ENCODE measurements around the gene FRMD4A.
"Not testable (repeated sequence)": the region's sequence is repeated elsewhere in the genome, so short reads cannot be mapped to it uniquely, and the experiment has no call there.

The FRMD4A gene

DNA sequence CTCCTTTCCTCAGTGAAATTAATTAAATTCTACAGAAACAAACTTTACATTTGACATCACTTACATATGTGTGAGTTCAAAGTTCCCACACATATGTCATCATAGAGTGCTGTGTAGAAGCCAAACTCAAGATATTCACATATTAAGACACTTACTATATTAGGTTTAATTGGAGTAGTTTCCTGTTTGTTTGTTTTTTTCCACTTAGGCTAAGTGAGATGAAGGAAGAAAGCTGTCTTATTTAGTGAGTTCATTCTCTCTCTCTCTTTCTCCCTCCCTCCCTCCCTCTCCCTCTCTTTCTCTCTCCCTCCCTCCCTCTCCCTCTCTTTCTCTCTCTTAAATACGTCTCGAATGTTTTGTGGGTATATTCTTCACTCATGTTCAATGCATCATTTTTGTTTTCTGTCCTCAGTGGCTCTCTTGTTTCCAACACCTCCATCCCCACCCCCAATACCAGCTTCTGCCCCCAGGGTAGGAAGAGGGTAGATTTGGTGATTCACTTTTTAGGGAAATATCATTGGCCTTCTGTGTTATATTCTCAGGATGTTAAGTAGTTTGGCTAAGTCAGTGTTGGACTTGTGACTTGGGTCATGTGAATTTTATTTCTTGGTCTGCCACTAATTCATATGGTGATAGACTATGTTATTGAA is 262.0 kb downstream of the FRMD4A start:
- H3F3A ChIP-seq (ENCODE audit: insufficient read depth), result no peaks in the 10 kb centered on the region
- TF ChIP-seq, protein P1, sequence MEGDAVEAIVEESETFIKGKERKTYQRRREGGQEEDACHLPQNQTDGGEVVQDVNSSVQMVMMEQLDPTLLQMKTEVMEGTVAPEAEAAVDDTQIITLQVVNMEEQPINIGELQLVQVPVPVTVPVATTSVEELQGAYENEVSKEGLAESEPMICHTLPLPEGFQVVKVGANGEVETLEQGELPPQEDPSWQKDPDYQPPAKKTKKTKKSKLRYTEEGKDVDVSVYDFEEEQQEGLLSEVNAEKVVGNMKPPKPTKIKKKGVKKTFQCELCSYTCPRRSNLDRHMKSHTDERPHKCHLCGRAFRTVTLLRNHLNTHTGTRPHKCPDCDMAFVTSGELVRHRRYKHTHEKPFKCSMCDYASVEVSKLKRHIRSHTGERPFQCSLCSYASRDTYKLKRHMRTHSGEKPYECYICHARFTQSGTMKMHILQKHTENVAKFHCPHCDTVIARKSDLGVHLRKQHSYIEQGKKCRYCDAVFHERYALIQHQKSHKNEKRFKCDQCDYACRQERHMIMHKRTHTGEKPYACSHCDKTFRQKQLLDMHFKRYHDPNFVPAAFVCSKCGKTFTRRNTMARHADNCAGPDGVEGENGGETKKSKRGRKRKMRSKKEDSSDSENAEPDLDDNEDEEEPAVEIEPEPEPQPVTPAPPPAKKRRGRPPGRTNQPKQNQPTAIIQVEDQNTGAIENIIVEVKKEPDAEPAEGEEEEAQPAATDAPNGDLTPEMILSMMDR (IDR thresholded peaks at IDR 0.05; ENCODE audit: insufficient read depth, low read length, poor library complexity, severe bottlenecking), result no peak
- no peak for TF ChIP-seq EZH2phosphoT487 (conservative IDR thresholded peaks at IDR 0.05; ENCODE audit: low read length)
- H3K9ac ChIP-seq (ENCODE audit: low read length), result no peak overlapping the region
- H3K9me2 ChIP-seq (replicated peaks; ENCODE audit: insufficient read depth, low read length), result no peaks in the 10 kb centered on the region
- no peak overlapping the region for H2AFZ ChIP-seq (ENCODE audit: low read depth, low read length, severe bottlenecking)
- H3K79me2 ChIP-seq (ENCODE audit: insufficient read depth, low read length), result no peaks in the 10 kb centered on the region
- H3K36me3 ChIP-seq (ENCODE audit: low read length), result no peaks in the 10 kb centered on the region
- no peak overlapping the region for H3K4me3 ChIP-seq (ENCODE audit: insufficient read depth, low read length, poor library complexity, severe bottlenecking)
- no peaks in the 10 kb centered on the region for H3K9me3 ChIP-seq (ENCODE audit: insufficient read depth, low read length)
- no peak overlapping the region for H3K27ac ChIP-seq (ENCODE audit: low read depth, low read length)
- H4K20me1 ChIP-seq (ENCODE audit: low read depth, low read length), result no peaks in the 10 kb centered on the region
- no peaks in the 10 kb centered on the region for H3K27me3 ChIP-seq (ENCODE audit: low read length)
- no peak overlapping the region for H3K4me2 ChIP-seq (ENCODE audit: low read depth, low read length, poor library complexity, severe bottlenecking)

DNA sequence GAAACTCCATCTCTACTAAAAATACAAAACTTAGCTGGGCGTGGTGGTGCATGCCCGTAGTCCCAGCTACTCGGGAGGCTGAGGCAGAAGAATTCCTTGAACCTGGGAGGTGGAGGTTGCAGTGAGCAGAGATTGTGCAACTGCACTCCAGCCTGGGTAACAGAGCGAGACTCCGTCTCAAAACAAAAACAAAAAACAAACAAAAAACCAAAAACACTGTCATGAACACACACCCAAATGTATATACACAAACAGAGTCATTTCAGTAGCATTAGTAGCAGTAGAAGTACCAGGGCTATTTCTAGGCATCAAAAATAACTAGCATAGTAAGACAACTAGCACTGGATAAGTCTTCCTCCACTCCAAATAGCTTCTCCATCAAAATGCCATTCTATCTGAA is 263.1 kb downstream of the FRMD4A start:
- not testable (repeated sequence) for H3K79me2 ChIP-seq (ENCODE audit: insufficient read depth, low read length); H3K4me2 ChIP-seq (ENCODE audit: low read depth, low read length, poor library complexity, severe bottlenecking); H3K9ac ChIP-seq (ENCODE audit: low read length); H3K27ac ChIP-seq (ENCODE audit: low read depth, low read length); H3F3A ChIP-seq (ENCODE audit: insufficient read depth); H3K9me3 ChIP-seq (ENCODE audit: insufficient read depth, low read length); H3K27me3 ChIP-seq (ENCODE audit: low read length); H3K9me2 ChIP-seq (replicated peaks; ENCODE audit: insufficient read depth, low read length); H4K20me1 ChIP-seq (ENCODE audit: low read depth, low read length); H2AFZ ChIP-seq (ENCODE audit: low read depth, low read length, severe bottlenecking); H3K36me3 ChIP-seq (ENCODE audit: low read length); H3K4me3 ChIP-seq (ENCODE audit: insufficient read depth, low read length, poor library complexity, severe bottlenecking)

DNA sequence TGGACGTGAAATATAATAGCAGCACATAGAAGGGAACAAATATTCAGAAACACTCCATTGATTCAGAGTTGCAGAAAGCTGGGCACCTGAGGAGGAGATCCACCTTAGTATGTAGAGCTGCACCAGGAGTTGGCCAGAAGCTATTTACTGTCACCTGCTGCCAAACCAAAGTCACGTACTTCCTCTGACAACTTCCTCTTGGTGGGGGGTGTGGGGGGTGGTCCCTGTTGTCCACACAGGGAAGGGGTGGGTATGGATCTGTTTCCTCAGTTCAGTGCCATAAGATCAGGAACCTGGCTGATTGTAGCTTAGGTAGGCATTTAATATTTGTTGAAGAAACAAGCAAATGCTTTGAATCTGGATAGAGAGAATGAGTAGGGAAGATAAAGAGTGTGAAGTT is 264.6 kb downstream of the FRMD4A start:
- no peaks in the 10 kb centered on the region for H4K20me1 ChIP-seq (ENCODE audit: low read depth, low read length)
- H3K36me3 ChIP-seq (ENCODE audit: low read length), result no peaks in the 10 kb centered on the region

More for the DNA sequence above, 264.6 kb downstream of the FRMD4A start:
- no peaks in the 10 kb centered on the region for H3K27me3 ChIP-seq (ENCODE audit: low read length)
- no peaks in the 10 kb centered on the region for H3K79me2 ChIP-seq (ENCODE audit: insufficient read depth, low read length)
- no peak overlapping the region for H3K4me2 ChIP-seq (ENCODE audit: low read depth, low read length, poor library complexity, severe bottlenecking)
- no peak for TF ChIP-seq EZH2phosphoT487 (conservative IDR thresholded peaks at IDR 0.05; ENCODE audit: low read length)
- TF ChIP-seq, protein P1 (IDR thresholded peaks at IDR 0.05; ENCODE audit: insufficient read depth, low read length, poor library complexity, severe bottlenecking), result no peak
- H3F3A ChIP-seq (ENCODE audit: insufficient read depth), result no peaks in the 10 kb centered on the region
- H2AFZ ChIP-seq (ENCODE audit: low read depth, low read length, severe bottlenecking), result no peak overlapping the region
- no peak overlapping the region for H3K27ac ChIP-seq (ENCODE audit: low read depth, low read length)
- H3K4me3 ChIP-seq (ENCODE audit: insufficient read depth, low read length, poor library complexity, severe bottlenecking), result no peak overlapping the region
- H3K9me2 ChIP-seq (replicated peaks; ENCODE audit: insufficient read depth, low read length), result no peaks in the 10 kb centered on the region
- H3K9me3 ChIP-seq (ENCODE audit: insufficient read depth, low read length), result no peaks in the 10 kb centered on the region
- no peak overlapping the region for H3K9ac ChIP-seq (ENCODE audit: low read length)

All from SU-DHL-6 (cell line).